GM18526 (cell line): ENCODE data around the gene NOTCH1.

ENCODE experiments used
- POLR2A ChIP-seq: IDR thresholded peaks from 3 replicates; pipeline ENCODE4 v1.6.1; 2011; ENCODE audit not compliant: insufficient read length; ENCODE audit errors: extremely low read depth

Gene NOTCH1

DNA sequence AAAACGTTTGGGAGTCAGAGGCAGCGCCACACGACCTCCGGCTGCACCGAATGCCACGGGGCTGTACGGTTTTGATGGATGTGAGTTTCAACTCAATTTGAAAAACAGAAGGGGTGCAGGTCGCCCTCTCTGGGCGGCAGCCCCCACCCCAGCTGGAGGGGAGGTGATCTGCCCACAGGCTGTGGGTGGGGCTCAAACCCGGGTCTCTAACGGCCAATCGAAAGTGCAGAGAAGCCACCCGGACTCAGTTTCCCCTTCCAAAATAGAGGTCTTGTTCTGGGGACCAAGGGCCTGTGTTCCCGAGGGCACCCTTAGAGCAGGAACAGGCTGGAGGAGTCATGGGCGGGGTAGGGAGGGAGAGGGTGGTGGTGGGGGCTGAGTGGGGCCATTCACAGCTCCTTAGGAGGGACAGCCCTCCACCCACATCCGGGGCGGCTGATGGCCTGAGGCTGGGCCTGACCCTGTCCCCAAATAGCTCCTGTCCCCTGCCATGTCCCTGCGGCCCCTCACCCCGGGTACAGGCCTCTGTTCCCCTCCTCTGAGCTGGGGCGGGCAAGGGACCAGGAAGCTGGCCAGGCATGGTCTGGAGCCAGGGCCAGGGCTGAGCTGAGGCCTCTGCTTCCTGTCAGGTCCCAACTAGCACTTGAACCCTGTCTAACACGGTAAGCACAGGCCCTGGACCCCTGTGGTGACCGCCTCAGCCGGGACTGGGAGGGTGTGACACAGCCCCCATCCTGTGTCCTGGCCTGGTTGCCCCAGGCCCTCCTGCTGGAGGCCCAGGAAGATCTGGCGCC lies 22.6 kb upstream of the NOTCH1 start:
- TF ChIP-seq POLR2A: no peak

DNA sequence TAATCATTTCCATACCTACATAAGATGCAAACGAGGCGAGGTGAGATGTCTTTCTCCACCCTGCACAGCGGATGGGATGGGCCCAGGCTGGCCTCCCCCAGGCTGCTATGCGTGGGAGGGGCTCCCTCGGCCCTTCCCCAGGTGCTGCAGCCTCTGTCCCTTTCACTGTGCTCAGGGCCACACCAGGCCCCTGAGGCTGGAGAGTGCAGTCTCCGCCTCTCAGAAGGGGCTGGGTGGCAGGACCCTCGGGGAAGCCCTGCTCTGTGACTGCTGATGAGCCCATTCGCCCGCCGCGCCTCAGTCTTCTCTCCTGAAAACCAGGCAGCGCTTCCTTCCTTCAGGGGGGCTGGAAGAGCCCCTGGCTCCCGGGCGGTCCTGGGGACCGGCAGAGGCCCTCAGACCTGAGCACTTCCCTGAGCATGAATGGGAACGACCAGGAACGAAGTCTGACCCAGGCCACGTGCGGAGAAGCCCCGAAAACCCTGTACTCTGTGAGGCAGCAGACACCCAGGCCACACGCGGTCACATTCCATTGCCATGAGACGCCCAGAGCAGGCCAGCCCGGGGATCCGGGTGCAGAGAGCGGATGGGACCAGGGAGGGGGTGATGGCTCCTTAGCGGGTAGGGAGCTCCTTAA lies 21.9 kb upstream of the NOTCH1 start:
- TF ChIP-seq POLR2A: no peak

DNA sequence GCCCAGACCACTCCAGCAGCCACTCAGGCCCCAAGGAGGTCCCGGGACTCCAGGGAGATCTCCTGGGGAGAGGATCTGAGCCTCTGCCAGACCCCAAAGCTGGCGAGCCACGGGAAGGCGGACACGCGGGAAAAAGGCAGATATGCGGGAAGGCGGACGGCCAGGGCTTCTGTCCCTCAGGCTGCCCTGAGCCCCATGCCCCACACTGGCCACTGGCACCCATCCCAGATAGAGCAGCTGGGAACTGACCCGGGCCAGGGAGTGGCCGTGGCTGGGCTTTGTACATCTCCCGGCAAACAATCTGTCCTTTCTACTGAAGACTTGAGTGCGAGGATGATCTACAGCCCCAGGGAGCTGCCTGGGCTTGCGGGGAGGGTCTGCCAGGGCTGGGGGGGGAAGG lies 21.1 kb upstream of the NOTCH1 start:
- no peak for TF ChIP-seq POLR2A

DNA sequence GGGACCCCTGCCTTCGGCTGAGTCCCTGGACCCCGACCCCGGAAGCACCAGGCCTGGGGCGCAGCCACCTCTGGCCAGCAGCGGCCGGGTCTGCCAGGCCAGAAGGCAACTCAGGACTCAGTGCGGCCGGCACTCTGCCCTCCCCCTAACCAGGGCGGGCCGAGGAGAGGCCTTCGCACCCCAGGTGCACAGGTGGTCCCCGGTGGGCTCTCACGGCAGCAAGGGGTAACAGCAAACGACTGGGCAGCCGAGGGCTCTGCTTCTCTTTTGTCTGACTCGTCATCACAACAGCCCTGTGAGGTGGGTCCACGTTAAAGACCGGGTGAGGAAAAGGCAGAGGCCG lies 20.7 kb upstream of the NOTCH1 start:
- TF ChIP-seq POLR2A: no peak

DNA sequence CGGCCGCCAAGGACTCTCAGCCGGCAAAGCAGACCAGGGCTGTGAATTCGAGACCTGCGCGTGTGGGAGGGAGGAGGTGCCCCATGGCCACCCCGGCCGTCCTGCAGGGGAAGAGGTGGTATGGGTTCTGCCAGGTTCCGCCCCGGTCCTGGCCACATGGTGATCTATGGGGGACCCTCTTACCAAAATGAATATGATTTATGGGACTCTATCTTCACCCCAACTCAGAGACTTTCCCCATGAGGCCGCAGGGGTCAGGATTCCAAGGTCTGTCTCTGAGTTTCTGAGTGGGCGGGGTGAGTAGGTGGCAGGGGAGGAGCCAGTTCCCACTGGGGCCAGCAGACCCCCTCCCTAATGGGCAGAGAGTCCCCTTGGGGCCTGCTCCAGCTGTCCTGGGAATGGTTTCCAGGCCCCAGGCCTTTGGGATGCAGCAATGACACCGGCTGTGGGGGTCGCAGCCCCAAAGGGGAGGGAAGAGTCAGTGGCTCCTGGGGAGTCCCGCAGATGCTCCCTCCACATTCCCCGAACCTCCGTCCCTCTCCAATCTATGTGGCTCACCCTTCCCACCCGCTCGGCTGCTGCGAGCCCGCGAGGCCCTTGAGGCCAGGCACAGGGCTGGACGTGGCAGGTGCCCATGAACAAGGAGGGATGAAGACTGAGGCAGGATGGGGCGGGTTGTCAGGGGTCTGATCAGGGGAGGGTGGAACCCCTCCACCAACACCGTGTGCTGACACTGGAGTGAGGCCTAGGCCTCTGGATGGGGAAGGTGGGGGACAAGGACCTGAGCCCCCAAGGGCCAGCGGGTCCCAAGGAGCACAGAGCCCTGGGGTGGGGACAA lies 20.1 kb upstream of the NOTCH1 start:
- TF ChIP-seq POLR2A: no peak

DNA sequence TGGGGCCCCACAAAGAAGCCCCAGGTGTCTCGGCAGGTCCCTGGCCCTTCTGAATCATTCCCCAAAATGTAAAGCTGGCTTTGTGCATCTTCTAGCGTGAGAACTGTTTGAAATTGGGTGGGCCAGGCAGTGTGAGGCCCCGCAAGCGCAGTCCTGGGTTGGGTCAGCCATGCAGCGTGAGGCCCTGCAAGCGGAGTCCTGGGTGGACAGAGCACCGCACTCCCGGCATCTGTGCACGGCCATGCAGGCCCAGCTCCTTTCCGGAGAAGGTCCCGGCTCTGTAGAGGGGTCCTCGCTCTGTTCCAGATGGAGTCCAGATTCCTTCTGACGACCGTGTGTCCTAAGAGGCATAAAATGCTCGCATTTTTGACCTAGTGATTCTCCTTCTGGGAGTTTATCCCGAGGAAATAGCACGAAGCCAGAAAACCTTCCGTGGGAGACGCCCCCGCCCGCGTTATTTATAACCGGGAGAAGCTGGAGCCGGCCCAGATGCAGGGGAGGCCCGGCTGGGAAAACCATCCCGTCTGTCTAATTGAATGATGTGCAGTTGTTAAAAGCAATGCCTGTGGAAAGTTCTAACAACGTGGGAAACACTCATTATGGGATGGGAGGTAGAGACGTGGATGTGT lies 19.4 kb upstream of the NOTCH1 start:
- TF ChIP-seq POLR2A: no peak

DNA sequence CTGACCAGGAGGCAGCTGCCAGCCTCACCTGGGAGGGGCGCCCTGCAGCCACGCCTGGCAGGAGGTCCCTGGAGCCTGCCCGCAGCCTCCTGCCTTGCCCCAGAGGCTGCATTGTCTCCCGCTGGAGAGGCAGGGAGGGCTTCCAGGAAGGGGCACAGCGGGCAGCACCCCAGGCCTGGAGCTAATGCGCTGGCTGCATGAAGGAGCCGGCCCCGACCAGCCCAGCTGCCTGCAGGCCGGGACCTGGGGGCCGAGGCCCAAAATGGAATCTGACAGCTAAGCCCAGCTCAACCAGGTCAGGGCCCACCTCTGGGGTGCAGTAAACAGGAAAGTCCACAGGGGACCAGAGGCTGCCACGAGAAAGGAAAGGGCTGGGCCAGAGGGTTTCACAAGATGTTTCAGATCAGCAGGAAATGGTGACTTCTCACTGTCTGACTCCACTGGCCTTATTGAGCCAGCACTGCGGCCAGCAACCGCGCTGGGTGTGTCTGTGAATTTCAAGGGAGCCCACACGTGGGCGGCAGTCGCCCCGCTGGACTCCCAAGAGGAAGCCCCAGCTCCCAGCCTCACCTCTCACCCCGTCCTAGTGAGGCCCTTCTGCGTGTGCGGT lies 18.6 kb upstream of the NOTCH1 start:
- no peak for TF ChIP-seq POLR2A

DNA sequence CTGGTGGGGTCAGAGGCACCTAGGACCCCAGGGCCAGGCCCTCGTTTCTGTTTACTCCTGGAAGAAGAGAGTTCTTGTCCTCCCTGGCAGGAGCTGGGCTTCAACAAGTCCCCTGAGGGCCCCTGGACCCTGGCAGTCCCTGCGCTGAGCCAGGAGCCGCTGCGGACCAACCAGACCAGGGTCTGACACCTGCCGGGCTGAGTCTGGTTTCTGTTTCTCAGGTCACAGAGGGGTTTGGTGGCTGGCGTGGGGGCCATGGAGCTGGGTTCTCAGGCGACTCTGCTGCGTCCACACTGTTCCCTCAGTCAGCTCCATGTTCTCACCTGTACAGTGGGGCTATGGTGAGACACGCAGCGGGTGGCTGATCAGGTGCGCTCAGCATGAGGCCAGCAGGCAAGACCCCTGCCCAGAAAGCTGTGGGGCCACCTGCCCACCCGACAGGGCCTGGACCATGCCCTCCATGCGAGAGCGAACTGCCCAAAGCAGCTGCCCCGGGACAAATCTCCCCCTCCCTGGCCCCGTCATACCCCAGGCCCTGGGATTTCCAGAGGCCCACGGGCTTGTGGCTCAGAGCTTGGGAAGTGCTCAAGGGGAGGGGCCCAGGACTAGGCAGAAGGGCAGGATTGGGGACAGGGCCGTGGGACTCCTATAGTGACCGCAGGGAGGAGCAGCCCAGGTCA lies 17.9 kb upstream of the NOTCH1 start:
- TF ChIP-seq POLR2A: no peak

DNA sequence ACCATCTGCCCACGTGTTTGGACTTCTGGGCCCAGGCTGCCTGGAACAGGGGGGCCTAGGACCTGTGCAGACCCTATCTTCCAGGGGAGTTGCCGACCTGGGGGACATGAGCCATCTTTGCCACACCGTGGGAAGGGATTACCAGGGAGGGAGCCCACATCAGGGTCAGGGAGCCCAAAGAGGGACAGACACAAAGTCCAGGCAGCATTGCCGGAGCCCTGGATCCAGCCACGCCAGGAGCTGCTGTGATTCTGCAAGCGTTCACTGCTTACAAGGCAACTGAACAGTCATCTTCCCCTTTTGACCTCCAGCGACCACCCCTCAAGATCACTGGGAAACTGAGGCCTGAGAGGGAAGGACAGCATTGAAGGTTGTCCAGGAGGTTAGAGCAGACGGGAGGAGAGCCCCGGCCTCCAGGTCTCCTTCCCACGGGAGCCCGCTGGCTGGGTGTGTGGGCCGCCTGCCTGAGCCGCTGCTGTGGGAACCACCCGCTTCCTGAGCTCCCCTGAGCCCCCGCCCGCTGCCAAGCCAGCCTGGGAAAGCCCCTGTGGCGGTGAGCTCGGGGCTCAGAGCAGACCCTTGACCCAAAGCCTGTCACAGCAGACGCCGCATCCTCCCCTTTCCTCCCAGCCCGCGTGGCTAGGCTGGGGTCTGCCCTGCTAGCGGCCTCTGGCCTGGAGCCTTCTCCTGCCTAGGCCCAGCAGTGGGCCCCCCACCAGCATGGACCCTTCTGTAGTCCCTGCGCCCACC lies 17.1 kb upstream of the NOTCH1 start:
- TF ChIP-seq POLR2A: no peak

DNA sequence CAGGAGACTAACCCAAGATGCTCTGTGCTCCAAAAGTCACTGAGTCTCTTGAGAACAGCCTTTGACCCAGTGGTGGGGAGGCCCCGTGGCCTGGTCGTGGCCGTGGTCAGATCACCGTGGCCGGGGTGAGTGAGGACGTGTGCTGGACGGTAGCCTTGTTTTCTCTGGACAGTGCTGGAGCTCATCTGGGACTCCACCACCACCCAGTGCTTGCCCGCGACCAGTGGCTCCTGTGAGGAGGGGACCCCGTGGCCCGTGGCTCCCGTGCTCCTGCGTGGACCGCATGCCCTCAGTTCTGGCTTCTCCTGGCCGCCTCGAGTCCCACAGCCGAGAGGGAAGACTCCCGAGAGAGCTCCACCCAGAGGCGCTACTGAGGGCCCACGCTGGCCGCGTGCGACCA lies 15.9 kb upstream of the NOTCH1 start:
- TF ChIP-seq POLR2A: no peak

DNA sequence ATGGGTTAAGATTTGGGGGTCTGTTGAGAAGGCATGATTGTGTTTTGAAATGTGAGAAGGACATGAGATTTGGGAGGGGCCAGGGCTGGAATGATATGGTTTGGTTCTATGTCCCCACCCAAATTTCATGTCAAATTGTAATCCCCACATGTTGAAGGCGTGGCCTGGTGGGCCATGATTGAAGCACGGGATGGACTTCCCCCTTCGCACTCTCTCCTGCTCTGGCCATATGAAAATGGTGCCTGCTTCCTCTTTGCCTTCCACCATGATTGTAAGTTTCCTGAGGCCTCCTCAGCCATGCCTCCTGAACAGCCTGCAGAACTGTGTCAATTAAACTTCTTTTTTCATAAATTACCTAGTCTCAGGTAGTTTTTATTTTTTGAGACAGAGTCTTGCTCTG lies 14.7 kb upstream of the NOTCH1 start:
- TF ChIP-seq POLR2A: no peak

DNA sequence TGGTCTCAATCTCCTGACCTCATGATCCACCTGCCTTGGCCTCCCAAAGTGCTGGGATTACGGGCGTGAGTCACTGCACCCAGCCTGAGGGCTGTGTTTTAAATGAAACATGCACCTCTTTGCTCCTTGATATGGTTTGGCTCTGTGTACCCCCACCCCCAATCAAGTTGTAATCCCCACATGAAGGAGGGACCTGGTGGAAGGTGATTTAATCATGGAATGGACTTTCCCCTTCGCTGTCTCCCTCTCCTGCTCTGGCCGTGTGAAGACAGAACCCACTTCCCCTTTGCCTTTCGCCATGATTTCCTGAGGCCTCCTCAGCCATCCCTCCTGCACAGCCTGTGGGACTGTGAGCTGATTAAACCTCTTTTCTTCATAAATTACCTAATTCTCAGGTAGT lies 12.5 kb upstream of the NOTCH1 start:
- TF ChIP-seq POLR2A: no peak

DNA sequence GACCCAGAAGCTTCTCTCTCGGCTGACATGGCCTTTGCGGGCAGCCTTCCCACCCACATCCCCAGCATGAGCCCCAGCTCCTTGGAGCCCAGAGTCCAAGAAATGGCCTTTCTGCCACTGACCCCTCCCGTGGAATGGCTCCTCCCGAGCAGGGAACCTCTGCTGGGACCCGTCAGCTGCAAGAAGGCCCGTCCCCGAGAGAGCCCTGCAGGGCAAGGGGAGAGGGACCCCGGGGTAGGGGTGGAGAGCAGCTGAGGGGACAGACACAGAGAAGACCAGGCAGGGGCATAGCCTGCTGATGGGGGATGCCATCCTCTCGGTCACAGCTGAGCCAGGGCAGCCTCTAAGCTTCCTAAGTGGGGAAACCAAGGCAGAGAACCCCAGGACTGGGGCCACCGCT lies 11.2 kb upstream of the NOTCH1 start:
- no peak for TF ChIP-seq POLR2A

DNA sequence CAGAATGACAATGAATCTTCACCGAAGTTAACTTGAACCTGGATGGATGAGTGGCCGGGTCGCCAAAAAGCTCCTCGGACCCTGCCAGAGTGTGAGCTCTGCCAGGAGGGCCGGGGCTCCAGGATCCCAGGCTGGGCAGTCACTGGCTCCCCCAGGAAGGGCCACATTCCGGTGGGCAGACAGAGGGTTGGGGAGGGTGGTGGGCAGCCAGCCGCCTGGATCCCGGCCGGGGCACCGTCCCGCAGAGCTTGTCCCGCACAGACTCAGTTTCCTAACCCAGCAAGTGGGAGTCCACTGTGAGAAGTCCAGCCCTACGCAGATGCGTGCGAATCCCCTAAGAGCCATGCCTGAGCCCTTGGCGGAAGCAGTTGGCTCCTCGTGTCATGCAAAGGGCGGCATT lies 10.3 kb upstream of the NOTCH1 start:
- no peak for TF ChIP-seq POLR2A
